Measurements from ENCODE around the gene RANBP3.

- TF ChIP-seq, protein P1, sequence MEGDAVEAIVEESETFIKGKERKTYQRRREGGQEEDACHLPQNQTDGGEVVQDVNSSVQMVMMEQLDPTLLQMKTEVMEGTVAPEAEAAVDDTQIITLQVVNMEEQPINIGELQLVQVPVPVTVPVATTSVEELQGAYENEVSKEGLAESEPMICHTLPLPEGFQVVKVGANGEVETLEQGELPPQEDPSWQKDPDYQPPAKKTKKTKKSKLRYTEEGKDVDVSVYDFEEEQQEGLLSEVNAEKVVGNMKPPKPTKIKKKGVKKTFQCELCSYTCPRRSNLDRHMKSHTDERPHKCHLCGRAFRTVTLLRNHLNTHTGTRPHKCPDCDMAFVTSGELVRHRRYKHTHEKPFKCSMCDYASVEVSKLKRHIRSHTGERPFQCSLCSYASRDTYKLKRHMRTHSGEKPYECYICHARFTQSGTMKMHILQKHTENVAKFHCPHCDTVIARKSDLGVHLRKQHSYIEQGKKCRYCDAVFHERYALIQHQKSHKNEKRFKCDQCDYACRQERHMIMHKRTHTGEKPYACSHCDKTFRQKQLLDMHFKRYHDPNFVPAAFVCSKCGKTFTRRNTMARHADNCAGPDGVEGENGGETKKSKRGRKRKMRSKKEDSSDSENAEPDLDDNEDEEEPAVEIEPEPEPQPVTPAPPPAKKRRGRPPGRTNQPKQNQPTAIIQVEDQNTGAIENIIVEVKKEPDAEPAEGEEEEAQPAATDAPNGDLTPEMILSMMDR (IDR thresholded peaks at IDR 0.05), result no peak
- TF ChIP-seq POLR2AphosphoS5 (IDR thresholded peaks at IDR 0.05), result no peak
- TF ChIP-seq POLR2A (IDR thresholded peaks at IDR 0.05), result no peak
Observed at GRCh38 chr19:5890099-5890498, 87.8 kb downstream of the RANBP3 start.
